Activated CD4-positive, alpha-beta T cell treated with anti-CD3 and anti-CD28 coated beads, Interleukin-2, amount 10 ng/mL, durations not matched to agents 7 days and 5 days (primary cell): ENCODE data around the gene PLEKHM2. TPM values are rescaled to one million over a fixed set of nuclear protein-coding genes. Genes with fewer than 3 reads are reported as not detected.

Experiments
- CTCF ChIA-PET: fragments of 350-600 bp; sonication (Branson Sonifier 250); formaldehyde crosslinking; loops from one replicate; lab custom pipeline; 2021; ENCODE audit warnings: antibody characterized with exemption; lab: Charles Lee
- POLR2A ChIA-PET: fragments of 350-600 bp; sonication (Branson Sonifier 250); formaldehyde crosslinking; loops from one replicate; lab custom pipeline; 2021; ENCODE audit warnings: antibody characterized with exemption; lab: Charles Lee
- DNase-seq: peaks from one replicate; pipeline ENCODE4 v3.0.0-alpha.2; 2020
- H3K27ac Mint-ChIP-seq: one replicate; pipeline ENCODE4 v1.8.0; 2021; ENCODE audit warnings: mild to moderate bottlenecking, moderate library complexity, mixed read lengths
- H3K27me3 Mint-ChIP-seq: one replicate; pipeline ENCODE4 v1.8.0; 2021; ENCODE audit warnings: mixed read lengths
- H3K36me3 Mint-ChIP-seq: one replicate; pipeline ENCODE4 v1.8.0; 2021; ENCODE audit warnings: low read depth, mixed read lengths
- H3K4me1 Mint-ChIP-seq: one replicate; pipeline ENCODE4 v1.8.0; 2021; ENCODE audit warnings: mixed read lengths
- H3K4me3 Mint-ChIP-seq: one replicate; pipeline ENCODE4 v1.8.0; 2021; ENCODE audit warnings: mild to moderate bottlenecking, moderate library complexity, mixed read lengths
- H3K9me3 Mint-ChIP-seq: one replicate; pipeline ENCODE4 v1.8.0; 2021; ENCODE audit warnings: mixed read lengths
- total RNA-seq, 2 experiments: library from RNA; stranded (reverse); gene quantifications; one replicate each; pipeline ENCODE4 v1.2.3, GENCODE V29; 2021

PLEKHM2 gene
- total RNA-seq, 2 experiments from 2014 or later: 52.7 to 56.0 TPM

DNA sequence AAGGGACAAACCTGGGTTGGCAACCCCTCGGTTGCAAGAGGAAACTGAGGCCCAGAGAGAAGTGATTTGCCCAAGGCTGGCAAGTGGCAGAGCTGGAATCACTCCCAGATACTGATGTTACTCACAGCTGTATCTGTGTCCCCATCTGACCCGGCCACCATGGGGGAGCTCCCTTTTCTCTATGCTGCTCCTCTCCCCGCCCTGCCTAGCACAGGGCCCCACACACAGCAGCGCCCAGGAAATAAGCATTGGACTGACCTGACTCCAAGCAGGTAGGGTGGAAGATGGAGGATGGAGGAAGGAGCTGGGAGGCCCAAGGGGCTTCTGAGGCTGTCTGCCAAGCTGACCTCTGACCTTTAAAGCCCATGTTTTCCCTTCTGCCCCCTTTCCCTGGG, 71.5 kb downstream of the PLEKHM2 start:
- Mint-ChIP-seq H3K27me3 (peaks cover 35% of the 10 kb centered on the region), H3K4me1 (peaks cover 12% of the 10 kb centered on the region), H3K36me3 (no peaks in the 10 kb centered on the region), H3K9me3 (no peaks in the 10 kb centered on the region), H3K4me3 (no peak overlapping the region), H3K27ac (no peak overlapping the region)
- CTCF ChIA-PET: interaction anchor here (0.7 to 0.9 kb wide), 2 partner anchors 33 to 49 kb away, joined by 3 read pairs; no protein-coding TSS in a partner anchor
- DNase-seq: no peak
- POLR2A ChIA-PET: no interaction called here

DNA sequence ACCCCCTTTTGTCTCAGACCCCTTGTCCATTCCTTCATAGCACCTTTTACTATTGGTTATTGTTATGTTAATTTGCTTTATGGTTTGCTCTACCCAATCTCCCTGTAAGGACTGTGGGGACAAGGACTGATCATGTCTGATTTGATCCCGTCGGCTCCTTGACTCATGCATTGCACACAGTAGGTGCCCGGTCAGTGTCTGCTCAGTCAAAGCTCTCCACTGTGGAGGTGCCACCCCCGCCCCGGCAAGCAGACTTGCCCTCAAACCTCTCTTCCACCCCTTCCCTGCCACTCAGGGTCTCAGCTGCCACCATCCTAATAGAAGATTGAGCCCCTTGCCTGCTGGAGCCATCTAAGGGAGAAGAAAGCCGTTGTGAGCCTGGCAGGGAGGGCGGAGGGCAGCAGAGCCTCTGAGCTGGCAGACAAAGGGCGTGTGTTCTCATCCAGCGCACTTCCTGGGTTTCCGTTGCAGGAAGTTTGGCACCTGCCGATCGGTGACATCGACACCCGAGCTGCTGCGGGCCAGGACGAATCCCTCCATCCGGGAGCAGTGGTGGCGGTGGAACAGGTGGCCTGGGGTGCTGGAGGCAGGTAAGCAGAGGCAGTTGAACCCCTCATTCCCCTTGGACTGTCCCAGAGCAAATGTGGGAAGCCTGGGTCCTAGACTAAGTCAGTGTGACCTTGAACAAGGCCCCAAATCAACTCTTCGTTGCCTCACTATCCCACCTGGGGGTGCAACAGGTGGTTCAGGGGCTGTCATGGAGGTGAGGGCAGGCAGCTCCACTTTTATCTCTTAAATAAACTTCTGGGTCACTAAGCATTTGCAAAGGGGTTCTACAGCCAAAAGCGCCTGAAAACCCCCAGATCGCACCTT, 72.3 kb downstream of the PLEKHM2 start:
- CTCF ChIA-PET: interaction anchor here (0.9 kb wide), 1 partner anchor 34 kb away, joined by 3 read pairs; no protein-coding TSS in a partner anchor
- POLR2A ChIA-PET: no interaction called here
- peak; percentile 11 for DNase-seq
- Mint-ChIP-seq H3K4me3 (no peak overlapping the region), H3K27me3 (peaks cover 42% of the 10 kb centered on the region), H3K9me3 (no peaks in the 10 kb centered on the region), H3K27ac (no peak overlapping the region), H3K4me1 (peaks cover 12% of the 10 kb centered on the region), H3K36me3 (no peaks in the 10 kb centered on the region)

DNA sequence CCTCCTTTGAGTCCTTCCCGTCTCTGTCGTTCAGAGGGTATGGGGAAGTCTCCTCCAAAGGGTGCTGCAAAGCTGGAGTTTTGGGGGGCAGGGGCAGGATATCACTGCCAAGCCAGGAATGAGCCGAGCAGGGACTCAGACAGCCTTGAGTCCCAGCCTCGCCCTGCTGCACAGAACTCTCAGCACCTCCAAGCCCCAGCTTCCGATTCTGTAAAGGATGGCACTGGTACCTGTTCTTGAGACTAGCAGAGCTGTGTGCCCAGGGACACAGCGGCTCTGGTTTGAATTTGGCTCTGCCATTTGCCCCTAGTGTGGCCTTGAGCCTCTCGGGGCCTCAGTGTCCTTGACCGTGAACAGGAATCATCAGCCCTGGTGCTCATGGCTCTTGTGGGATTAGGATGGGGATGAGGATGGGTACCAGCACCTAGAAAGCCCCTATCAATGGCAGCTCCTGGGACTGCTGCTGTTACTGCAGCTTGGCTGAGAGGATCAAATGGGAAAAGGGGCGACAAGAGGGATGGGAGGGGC, 73.0 kb downstream of the PLEKHM2 start:
- H3K4me1 Mint-ChIP-seq: peaks cover 12% of the 10 kb centered on the region
- ChIA-PET CTCF (no interaction called here), POLR2A (no interaction called here)
- DNase-seq: no peak
- no peak overlapping the region for H3K27ac Mint-ChIP-seq
- H3K9me3 Mint-ChIP-seq: no peaks in the 10 kb centered on the region
- H3K27me3 Mint-ChIP-seq: peaks cover 46% of the 10 kb centered on the region
- H3K4me3 Mint-ChIP-seq: no peak overlapping the region
- no peaks in the 10 kb centered on the region for H3K36me3 Mint-ChIP-seq

DNA sequence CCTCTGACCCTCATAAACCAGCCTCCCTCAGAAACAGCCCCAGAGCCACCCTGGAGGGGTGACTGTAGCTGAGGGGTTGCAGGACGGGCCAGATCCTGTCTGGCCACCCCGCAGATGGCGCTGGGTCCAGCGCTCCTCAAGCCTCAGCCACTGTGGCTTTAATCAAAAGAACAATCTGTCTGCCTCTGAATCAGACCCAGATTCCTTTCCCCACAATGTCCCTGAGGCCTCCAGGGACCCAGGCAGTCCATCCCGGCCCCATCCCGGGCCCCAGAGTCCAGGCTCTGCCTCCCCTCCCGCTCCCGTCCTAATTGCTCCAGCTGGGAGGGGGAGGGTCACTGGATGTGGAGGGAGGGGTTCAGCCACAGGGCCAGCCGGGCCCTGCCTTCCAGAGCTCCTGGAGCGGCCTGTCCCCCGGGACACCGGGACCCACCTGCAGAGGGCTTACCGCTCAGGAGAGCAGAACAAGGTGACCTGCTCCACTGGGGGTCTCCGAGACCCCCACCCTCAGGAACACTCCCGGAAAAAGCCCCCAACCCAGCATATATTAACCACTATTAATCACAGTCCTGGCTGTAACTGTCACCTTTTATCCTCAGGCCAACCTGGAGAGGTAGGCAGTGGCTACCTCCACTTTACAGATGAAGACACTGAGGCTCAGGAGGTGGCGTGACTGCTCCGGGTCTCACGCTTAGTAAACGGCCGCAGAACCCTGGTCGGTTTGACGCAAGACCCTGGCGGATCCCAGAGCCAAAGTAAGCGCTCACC, 73.6 kb downstream of the PLEKHM2 start:
- Mint-ChIP-seq H3K4me3 (peak overlapping the region; percentile 30), H3K9me3 (no peaks in the 10 kb centered on the region), H3K4me1 (peaks cover 12% of the 10 kb centered on the region), H3K27me3 (peaks cover 46% of the 10 kb centered on the region), H3K27ac (no peak overlapping the region), H3K36me3 (no peaks in the 10 kb centered on the region)
- ChIA-PET POLR2A (no interaction called here), CTCF (no interaction called here)
- no peak for DNase-seq

DNA sequence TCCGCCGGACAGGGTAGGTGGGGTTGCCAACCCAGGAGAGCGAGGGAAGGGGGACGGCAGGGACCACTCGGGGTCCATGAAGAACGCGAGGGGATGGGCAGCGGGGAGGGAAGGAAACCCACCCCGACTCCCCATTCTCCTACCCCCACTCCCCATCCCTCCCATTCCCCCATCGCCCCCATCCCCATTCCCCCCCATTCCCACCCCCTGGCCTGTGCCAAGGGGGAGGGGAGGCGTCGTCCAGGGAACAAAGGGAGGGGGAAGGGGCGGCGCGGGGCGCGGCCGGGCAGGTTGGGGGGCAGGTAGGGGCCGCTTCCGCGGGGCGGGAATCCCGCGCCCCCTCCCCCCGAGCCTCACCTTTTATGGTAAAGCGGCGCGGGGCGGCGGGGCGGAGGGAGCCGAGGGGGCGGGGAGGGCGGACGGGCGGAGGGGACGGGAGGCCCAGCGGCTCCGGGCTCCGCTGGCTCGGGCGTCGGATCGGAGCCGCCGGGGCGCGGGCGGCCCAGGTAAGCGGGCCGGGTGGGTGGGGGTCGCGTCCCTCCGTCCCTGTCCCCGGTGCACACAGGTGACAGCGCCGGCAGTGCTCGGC, 74.3 kb downstream of the PLEKHM2 start, which contains the start of gene FBLIM1:
Gene FBLIM1 (plus strand): TSS at position 453 of the 589 bp plus-strand sequence. CDS start 6,189 bp downstream, outside the sequence.
- ChIA-PET CTCF (no interaction called here), POLR2A (no interaction called here)
- H3K36me3 Mint-ChIP-seq: no peaks in the 10 kb centered on the region
- peaks cover 46% of the 10 kb centered on the region for H3K27me3 Mint-ChIP-seq
- H3K4me1 Mint-ChIP-seq: peaks cover 12% of the 10 kb centered on the region
- no peaks in the 10 kb centered on the region for H3K9me3 Mint-ChIP-seq
- no peak for DNase-seq
- no peak within 1 kb of the TSS for H3K27ac Mint-ChIP-seq
- H3K4me3 Mint-ChIP-seq: peak within 1 kb of the TSS; percentile 30

DNA sequence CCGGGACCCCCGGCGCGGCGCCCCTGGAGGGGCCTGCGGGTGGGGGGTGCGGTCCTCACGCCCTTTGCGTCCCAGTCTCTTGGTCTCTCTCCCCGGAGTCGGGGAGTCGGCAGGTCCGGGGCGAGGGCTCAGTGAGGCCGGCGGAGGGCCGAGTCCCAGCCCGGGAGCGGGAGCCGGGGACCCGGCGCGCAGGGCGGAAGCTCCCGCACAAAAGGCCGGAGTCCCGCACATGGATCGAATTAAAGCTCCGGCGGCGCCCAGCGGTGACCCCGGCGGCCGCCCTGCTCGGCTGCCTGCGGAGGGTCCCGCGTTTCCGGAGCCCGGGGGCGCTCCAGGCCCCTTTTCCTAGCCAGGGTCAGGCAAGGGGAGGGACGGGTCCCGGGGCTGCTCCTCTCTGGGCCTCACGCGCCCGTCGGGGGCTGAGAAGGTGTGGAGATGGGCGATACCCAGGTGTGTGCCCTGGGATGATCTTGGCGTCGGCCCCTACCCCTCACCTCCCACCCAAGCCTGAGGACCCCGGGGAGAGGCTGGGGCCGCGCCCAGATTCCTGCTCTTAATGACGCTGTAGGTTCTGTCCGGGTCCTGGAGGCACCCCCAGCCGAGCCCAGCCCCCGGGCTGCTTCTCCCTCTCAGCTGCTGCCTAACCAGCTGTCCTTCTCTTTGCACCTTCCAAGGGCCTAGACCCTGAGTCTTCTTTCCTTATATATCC, 75.0 kb downstream of the PLEKHM2 start:
- no peak overlapping the region for H3K27ac Mint-ChIP-seq
- POLR2A ChIA-PET: no interaction called here
- H3K4me1 Mint-ChIP-seq: peaks cover 12% of the 10 kb centered on the region
- no peak for DNase-seq
- H3K9me3 Mint-ChIP-seq: no peaks in the 10 kb centered on the region
- CTCF ChIA-PET: no interaction called here
- H3K27me3 Mint-ChIP-seq: peaks cover 46% of the 10 kb centered on the region
- no peaks in the 10 kb centered on the region for H3K36me3 Mint-ChIP-seq
- H3K4me3 Mint-ChIP-seq: no peak overlapping the region

DNA sequence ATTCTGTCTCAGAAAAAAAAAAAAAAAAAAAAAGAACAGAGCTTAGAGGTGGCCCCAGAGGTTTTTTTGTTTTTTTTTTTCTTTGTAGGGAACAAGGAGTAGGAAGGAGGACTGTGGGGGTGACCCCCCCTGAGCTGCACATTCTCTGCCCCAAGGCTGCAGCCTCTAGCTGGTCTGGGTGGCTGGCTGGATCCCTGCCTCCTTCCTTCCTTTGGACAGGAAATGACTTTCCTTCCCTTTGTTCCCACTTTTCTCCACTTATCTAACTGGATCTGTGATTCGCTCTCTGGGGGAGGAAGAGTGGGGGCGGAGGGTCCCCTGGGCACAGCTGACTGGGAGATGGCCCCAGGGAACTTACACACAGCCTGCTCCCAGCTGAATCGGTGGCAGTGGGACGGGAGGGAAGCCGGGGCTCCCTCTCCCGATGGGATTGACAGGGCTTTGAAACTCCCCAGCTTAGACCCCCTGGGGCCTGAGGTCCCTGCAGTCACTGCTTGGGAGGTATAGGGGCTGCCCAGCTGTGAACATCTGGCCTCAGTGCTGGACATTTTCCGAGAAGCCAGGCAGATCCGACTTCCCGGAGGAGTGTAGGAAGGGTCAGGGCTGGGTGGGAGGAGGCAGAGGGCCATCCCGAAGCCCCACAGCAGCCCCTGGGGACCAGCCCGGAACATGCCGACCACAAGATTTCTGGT, 76.5 kb downstream of the PLEKHM2 start:
- CTCF ChIA-PET: interaction anchor here (0.6 kb wide), 1 partner anchor 351 kb away, joined by 6 read pairs; no protein-coding TSS in a partner anchor
- Mint-ChIP-seq H3K4me3 (no peak overlapping the region), H3K36me3 (no peaks in the 10 kb centered on the region), H3K27ac (no peak overlapping the region), H3K9me3 (no peaks in the 10 kb centered on the region), H3K27me3 (peaks cover 41% of the 10 kb centered on the region), H3K4me1 (peaks cover 12% of the 10 kb centered on the region)
- POLR2A ChIA-PET: no interaction called here
- DNase-seq: no peak

DNA sequence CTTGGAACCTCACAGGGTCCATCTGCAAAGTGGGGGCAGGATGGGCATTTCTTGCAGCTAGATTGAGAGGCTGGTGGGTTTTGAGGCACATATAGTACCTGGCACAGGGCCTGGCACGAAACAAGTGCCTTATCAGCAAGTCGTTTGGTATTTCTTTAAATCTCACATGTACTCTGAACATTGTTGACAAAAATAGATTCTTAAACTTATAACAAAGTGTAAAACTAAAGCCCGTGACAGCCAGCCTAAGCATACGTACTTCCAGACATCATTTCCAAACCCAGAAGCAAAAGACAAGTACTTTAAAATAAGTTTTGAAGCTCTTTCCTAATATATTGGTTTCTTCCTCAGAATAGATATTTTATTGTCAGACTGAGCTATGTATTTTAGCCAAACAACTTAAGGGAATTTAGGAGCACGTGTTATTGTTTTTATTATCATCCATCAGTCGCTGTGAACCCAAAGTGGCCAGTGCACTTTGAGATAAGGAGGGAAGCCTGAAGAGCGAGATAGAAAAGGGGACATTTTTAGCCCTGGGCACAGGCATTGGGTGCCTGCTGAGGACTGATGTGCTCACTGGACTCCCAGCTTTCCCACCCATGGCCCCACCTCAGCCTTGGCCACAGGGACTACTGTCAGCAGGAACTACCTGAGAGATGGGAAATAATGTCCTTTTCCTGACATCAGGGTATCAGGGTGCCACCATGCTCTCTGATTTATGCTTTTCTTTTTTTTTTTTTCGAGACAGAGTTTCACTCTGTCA, 77.4 kb downstream of the PLEKHM2 start:
- peaks cover 36% of the 10 kb centered on the region for H3K27me3 Mint-ChIP-seq
- peaks cover 7% of the 10 kb centered on the region for H3K4me1 Mint-ChIP-seq
- ChIA-PET POLR2A (no interaction called here), CTCF (interaction anchor here (1.2 kb wide), 1 partner anchor 169 kb away, joined by 3 read pairs; no protein-coding TSS in a partner anchor)
- no peaks in the 10 kb centered on the region for H3K9me3 Mint-ChIP-seq
- H3K4me3 Mint-ChIP-seq: no peak overlapping the region
- no peak for DNase-seq
- no peak overlapping the region for H3K27ac Mint-ChIP-seq
- H3K36me3 Mint-ChIP-seq: no peaks in the 10 kb centered on the region

DNA sequence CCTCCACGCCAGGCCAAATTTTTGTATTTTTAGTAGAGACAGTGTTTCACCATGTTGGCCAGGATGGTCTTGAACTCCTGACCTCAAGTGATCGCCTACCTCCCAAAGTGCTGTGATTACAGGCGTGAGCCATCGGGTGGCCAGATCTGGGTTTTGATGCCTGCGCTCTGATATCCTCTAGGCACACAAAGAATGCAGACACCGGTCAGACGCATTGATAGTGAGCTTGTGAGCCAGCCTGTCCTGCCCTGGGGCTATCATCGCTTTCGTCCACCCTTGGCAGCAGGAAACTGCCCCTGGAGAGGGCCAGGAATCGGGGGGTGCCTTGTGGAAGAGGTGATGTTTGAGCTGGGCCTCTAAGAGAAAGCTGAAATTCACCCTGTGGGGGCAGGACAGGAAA, 78.4 kb downstream of the PLEKHM2 start:
- no peaks in the 10 kb centered on the region for H3K9me3 Mint-ChIP-seq
- H3K36me3 Mint-ChIP-seq: no peaks in the 10 kb centered on the region
- H3K27ac Mint-ChIP-seq: no peak overlapping the region
- DNase-seq: no peak
- H3K4me3 Mint-ChIP-seq: no peak overlapping the region
- H3K4me1 Mint-ChIP-seq: peaks cover 3% of the 10 kb centered on the region
- H3K27me3 Mint-ChIP-seq: peaks cover 26% of the 10 kb centered on the region
- CTCF ChIA-PET: interaction anchor here (0.8 kb wide), 1 partner anchor 30 kb away, joined by 3 read pairs; no protein-coding TSS in a partner anchor
- POLR2A ChIA-PET: no interaction called here

DNA sequence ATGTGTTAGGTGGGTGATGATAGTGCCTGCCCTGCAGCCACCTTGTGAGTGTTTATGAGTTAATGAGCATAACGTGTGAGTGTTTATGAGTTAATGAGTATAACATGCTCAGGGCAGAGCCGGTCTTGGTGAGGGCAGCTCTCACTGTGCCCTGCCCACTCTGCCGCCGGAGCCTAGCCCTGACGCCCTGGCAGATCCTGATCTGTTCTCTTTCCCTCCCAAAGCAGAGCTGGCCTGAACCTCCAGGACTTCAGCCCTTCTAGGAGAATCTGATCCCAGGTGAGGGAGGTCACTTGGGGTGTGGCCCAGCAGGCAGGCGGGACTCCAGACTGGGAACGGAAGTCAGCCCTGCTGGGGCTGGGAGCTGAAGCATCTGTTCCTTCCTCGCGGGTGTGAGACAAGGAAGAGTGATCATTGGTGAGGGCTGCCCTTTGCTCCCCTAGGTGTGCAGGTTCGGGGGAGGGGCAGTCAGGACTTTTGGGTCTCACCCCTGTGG, 80.2 kb downstream of the PLEKHM2 start:
- ChIA-PET POLR2A (no interaction called here), CTCF (no interaction called here)
- Mint-ChIP-seq H3K27ac (no peak overlapping the region), H3K4me1 (no peaks in the 10 kb centered on the region), H3K27me3 (peaks cover 20% of the 10 kb centered on the region), H3K9me3 (no peaks in the 10 kb centered on the region), H3K36me3 (no peaks in the 10 kb centered on the region), H3K4me3 (no peak overlapping the region)
- DNase-seq: no peak

DNA sequence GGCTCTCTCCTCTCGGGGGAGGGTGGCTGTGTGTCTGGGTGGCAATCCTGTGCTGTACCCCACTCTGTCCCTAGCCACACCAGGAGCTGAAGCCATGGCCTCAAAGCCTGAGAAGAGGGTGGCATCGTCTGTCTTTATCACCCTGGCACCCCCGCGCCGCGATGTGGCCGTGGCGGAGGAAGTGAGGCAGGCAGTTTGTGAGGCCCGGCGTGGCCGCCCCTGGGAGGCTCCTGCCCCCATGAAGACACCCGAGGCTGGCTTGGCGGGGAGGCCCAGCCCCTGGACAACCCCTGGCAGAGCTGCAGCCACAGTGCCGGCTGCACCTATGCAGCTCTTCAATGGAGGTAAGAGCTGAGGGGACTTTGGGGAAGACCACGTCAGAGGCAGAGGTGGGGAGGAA, 80.8 kb downstream of the PLEKHM2 start:
- H3K9me3 Mint-ChIP-seq: no peaks in the 10 kb centered on the region
- H3K4me3 Mint-ChIP-seq: no peak overlapping the region
- peaks cover 14% of the 10 kb centered on the region for H3K27me3 Mint-ChIP-seq

More for the DNA sequence above, 80.8 kb downstream of the PLEKHM2 start:
- no peak for DNase-seq
- ChIA-PET POLR2A (no interaction called here), CTCF (interaction anchor here (1.2 kb wide), 1 partner anchor 27 kb away, joined by 3 read pairs; no protein-coding TSS in a partner anchor)
- no peaks in the 10 kb centered on the region for H3K36me3 Mint-ChIP-seq
- H3K27ac Mint-ChIP-seq: no peak overlapping the region
- no peaks in the 10 kb centered on the region for H3K4me1 Mint-ChIP-seq
